ENCODE data around the gene ZFAND4. TPM values are rescaled to one million over a fixed set of nuclear protein-coding genes. Genes with fewer than 3 reads are reported as not detected.
A peak's percentile ranks its signal among the peaks of the same experiment; 100 is the strongest.

The ZFAND4 gene
- total RNA-seq, 1 donor from 2014 or later: 11.1 TPM

DNA sequence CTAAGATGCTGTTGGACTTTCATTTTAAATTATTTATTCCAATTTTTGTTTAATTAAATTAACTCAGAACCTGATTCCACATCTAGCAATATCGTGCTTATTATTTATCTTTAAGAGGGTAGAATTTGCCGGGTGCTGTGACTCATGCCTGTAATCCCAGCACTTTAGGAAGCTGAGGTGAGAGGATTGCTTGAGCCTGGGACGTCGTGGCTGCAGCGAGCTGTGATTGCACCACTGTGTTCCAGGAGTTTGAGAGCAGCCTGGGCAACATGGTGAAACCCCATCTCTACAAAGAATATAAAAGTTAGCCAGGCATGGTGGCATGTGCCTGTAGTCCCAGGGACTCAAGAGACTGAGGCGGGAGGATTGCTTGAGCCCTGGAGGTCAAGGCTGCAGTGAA, 47.8 kb downstream of the ZFAND4 start:
- intact Hi-C loops (cut with micrococcal nuclease): no loop called here
- DNase-seq: no peak
- H3K27ac ChIP-seq (replicated peaks): peak overlapping the region; percentile 81
- H3K9me3 ChIP-seq (replicated peaks): no peaks in the 10 kb centered on the region
- H3K4me1 ChIP-seq: peaks cover 26% of the 10 kb centered on the region
- H3K36me3 ChIP-seq: no peaks in the 10 kb centered on the region
- H3K27me3 ChIP-seq (ENCODE audit: low read depth): no peaks in the 10 kb centered on the region
- H3K4me3 ChIP-seq: no peak overlapping the region
- TF ChIP-seq, protein P1, sequence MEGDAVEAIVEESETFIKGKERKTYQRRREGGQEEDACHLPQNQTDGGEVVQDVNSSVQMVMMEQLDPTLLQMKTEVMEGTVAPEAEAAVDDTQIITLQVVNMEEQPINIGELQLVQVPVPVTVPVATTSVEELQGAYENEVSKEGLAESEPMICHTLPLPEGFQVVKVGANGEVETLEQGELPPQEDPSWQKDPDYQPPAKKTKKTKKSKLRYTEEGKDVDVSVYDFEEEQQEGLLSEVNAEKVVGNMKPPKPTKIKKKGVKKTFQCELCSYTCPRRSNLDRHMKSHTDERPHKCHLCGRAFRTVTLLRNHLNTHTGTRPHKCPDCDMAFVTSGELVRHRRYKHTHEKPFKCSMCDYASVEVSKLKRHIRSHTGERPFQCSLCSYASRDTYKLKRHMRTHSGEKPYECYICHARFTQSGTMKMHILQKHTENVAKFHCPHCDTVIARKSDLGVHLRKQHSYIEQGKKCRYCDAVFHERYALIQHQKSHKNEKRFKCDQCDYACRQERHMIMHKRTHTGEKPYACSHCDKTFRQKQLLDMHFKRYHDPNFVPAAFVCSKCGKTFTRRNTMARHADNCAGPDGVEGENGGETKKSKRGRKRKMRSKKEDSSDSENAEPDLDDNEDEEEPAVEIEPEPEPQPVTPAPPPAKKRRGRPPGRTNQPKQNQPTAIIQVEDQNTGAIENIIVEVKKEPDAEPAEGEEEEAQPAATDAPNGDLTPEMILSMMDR (IDR thresholded peaks at IDR 0.05; ENCODE audit: borderline replicate concordance): no peak

DNA sequence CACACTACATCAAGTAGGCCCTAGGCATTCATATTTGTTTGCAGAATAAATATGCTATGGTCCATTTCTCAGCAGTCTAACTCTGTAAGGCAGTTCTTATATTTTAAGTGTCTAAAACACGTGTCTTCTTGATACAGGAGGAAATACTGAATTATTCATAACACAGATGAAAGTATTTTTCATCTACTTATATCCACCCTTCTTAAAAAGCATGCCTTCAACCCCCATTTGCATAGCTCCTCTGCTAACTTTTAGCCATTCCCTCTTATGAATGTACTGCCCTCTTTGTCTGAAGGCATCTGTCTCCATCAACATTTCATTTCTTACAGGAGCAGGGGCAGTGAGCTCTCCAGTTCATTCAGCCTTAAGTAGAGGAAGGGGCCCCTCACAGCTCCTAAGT, 57.7 kb downstream of the ZFAND4 start:
- no peaks in the 10 kb centered on the region for H3K27me3 ChIP-seq (ENCODE audit: low read depth)
- no peak for DNase-seq
- H3K4me1 ChIP-seq: no peaks in the 10 kb centered on the region
- TF ChIP-seq, protein P1 (IDR thresholded peaks at IDR 0.05; ENCODE audit: borderline replicate concordance): no peak
- peaks cover 48% of the 10 kb centered on the region for H3K36me3 ChIP-seq
- H3K9me3 ChIP-seq (replicated peaks): no peaks in the 10 kb centered on the region
- H3K27ac ChIP-seq (replicated peaks): no peak overlapping the region
- intact Hi-C loops (cut with micrococcal nuclease): no loop called here
- H3K4me3 ChIP-seq: no peak overlapping the region

DNA sequence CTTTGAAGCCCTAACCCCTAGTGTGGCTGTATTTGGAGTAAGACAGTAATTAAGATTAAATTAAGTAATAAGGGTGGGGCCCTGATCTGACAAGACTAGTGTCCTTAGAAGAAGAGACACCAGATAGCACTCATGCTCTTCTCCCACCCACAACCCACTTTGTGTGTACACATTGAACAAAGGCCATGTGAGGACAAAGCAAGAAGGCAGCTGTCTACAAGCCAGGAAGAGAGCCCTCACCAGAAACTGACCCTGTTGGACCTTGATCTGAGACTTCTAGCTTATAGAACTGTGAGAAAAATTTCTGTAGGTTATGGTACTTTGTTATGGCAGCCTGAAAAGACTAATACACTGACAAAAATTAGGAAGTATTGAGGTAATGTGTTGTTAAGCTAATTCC, 59.8 kb downstream of the ZFAND4 start:
- Histone ChIP-seq H3K27ac (replicated peaks) (no peak overlapping the region), H3K27me3 (ENCODE audit: low read depth) (no peaks in the 10 kb centered on the region), H3K4me3 (no peak overlapping the region), H3K36me3 (peaks cover 48% of the 10 kb centered on the region), H3K9me3 (replicated peaks) (no peaks in the 10 kb centered on the region), H3K4me1 (no peaks in the 10 kb centered on the region)
- TF ChIP-seq, protein P1 (IDR thresholded peaks at IDR 0.05; ENCODE audit: borderline replicate concordance): no peak
- intact Hi-C loops (cut with micrococcal nuclease): no loop called here
- no peak for DNase-seq

DNA sequence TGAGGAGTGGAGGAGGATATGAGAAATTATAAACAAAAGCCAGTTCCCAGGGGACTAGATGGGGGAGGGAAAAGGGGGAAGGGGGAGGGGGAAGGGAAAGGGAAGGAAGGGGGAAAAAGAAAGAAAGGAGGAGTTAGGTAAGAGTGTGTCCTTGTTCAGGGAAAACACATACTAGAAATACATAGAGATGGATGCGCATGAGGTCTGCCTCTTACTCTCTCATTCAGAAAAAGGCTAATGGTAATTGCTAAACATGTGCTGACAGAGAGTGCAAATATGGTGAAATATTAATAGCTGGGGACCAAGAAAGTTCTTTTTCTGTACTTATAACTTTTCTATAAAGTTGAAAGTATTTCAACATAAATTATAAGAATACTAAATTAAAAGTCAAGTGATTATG, 64.5 kb downstream of the ZFAND4 start:
- Histone ChIP-seq H3K9me3 (replicated peaks) (no peaks in the 10 kb centered on the region), H3K4me1 (no peaks in the 10 kb centered on the region), H3K36me3 (peaks cover 29% of the 10 kb centered on the region), H3K27ac (replicated peaks) (no peak overlapping the region), H3K4me3 (no peak overlapping the region), H3K27me3 (ENCODE audit: low read depth) (no peaks in the 10 kb centered on the region)
- intact Hi-C loops (cut with micrococcal nuclease): no loop called here
- TF ChIP-seq, protein P1 (IDR thresholded peaks at IDR 0.05; ENCODE audit: borderline replicate concordance): no peak
- DNase-seq: no peak

DNA sequence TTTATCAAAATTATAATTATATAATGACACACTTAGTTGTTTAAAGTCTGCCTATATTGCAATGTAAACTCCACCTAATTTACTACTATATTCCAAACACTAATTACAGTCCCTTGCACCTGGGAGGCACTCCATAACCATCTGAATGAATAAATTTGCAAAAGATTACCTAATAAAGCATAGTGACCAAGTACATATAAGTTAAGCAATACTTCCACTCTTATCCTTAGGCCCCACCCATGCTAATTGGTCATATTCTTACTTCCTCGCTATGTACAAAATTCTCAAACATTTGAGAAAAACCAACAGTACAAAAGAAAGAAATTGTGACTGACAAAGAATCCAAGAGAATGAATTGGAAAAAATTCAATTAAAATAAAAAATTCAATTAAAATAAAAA, 65.3 kb downstream of the ZFAND4 start:
- Histone ChIP-seq H3K4me1 (no peaks in the 10 kb centered on the region), H3K4me3 (no peak overlapping the region), H3K27me3 (ENCODE audit: low read depth) (no peaks in the 10 kb centered on the region), H3K9me3 (replicated peaks) (no peaks in the 10 kb centered on the region), H3K36me3 (peaks cover 22% of the 10 kb centered on the region), H3K27ac (replicated peaks) (no peak overlapping the region)
- intact Hi-C loops (cut with micrococcal nuclease): no loop called here
- TF ChIP-seq, protein P1 (IDR thresholded peaks at IDR 0.05; ENCODE audit: borderline replicate concordance): no peak
- DNase-seq: no peak

DNA sequence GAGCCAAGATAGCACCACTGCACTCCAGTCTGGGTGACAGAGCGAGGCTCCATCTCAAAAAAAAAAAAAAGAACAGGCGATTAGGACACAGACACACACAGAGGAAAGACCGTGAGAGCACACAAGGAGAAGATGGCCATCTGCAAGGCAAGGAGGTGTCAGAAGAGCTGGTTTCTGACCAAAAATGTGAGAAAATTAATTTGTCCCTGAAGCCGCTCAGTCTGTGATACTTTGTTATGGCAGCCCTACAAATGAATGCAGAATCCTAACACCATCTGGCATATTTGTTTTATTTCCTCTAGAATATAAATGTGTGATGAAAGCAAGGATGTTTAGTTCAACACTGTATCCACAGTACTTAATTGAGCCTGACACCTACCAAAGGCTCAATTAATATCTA, 69.7 kb downstream of the ZFAND4 start:
- Histone ChIP-seq H3K36me3 (no peaks in the 10 kb centered on the region), H3K27me3 (ENCODE audit: low read depth) (peaks cover 10% of the 10 kb centered on the region), H3K4me3 (no peak overlapping the region), H3K27ac (replicated peaks) (no peak overlapping the region), H3K9me3 (replicated peaks) (no peaks in the 10 kb centered on the region), H3K4me1 (peaks cover 6% of the 10 kb centered on the region)
- DNase-seq: no peak
- TF ChIP-seq, protein P1 (IDR thresholded peaks at IDR 0.05; ENCODE audit: borderline replicate concordance): no peak
- intact Hi-C loops (cut with micrococcal nuclease): no loop called here

Measured in left ventricle myocardium inferior (tissue), 1 donor.